HG03342 (cell line): ENCODE results near the gene INTS11.

Experiments used
- ATAC-seq: cut with Tn5 transposase; IDR thresholded peaks from one replicate; pipeline ENCODE4 v1.9.1; 2021; ENCODE audit warnings: mild to moderate bottlenecking, moderate library complexity; ENCODE audit not compliant: unreplicated experiment

Gene INTS11

DNA sequence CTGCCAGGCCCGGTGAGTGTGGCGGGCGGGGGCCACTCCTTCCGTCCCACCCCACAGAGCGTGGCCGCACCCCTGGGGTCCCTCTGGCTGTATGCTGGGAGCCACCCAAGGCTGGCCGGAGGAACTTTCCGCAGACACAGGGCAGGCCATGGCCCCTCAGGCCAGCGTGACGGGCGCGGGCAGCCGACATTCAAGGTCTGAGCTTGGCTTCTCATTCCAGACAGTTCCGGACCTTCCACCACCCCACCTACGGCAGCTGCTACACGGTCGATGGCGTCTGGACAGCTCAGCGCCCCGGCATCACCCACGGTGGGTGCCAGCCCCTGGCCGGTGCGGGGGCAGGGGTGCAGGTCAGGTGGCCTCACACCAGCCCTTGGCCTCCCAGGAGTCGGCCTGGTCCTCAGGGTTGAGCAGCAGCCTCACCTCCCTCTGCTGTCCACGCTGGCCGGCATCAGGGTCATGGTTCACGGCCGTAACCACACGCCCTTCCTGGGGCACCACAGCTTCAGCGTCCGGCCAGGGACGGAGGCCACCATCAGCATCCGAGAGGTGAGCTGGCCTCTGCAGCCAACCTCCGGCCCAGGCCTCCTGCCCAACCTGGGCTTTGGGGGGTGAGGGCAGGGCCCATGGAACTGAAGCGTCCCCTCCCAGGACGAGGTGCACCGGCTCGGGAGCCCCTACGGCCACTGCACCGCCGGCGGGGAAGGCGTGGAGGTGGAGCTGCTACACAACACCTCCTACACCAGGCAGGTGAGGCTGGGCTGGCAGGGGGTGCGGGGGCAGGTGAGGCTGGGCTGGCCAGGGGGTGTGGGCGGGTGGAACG, 37.0 kb downstream of the INTS11 start:
- ATAC-seq: no peak

GRCh38 chr1:1286313-1287261, 37.9 kb downstream of the INTS11 start:
- no peak for ATAC-seq

GRCh38 chr1:1285611-1286311, 38.7 kb downstream of the INTS11 start:
- ATAC-seq: no peak

GRCh38 chr1:1285102-1285571, 39.3 kb downstream of the INTS11 start:
- no peak for ATAC-seq

GRCh38 chr1:1284221-1285101, 40.0 kb downstream of the INTS11 start:
- ATAC-seq: no peak

DNA sequence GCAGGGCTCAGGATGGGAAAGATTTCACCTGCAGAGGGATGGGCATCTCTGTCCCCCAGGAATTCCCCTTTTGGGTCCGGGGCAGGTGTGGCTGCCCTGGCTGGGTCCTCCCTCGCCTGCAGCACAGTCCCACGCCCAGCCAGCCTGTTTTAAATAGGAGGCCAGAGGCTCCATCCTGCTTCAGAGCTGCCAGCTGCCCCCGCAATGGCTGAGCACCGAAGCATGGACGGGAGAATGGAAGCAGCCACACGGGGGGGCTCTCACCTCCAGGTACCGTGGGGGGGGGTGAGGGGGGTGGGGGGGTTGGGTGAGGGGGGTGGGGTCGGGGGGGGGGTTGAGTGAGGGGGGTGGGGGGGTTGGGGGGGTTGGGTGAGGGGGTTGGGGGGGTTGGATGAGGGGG, 40.6 kb downstream of the INTS11 start:
- no peak for ATAC-seq

- ATAC-seq: no peak
Measured at GRCh38 chr1:1282998-1283397, 41.5 kb downstream of the INTS11 start.

- no peak for ATAC-seq
Measured at GRCh38 chr1:1281533-1282321, 42.7 kb downstream of the INTS11 start.

DNA sequence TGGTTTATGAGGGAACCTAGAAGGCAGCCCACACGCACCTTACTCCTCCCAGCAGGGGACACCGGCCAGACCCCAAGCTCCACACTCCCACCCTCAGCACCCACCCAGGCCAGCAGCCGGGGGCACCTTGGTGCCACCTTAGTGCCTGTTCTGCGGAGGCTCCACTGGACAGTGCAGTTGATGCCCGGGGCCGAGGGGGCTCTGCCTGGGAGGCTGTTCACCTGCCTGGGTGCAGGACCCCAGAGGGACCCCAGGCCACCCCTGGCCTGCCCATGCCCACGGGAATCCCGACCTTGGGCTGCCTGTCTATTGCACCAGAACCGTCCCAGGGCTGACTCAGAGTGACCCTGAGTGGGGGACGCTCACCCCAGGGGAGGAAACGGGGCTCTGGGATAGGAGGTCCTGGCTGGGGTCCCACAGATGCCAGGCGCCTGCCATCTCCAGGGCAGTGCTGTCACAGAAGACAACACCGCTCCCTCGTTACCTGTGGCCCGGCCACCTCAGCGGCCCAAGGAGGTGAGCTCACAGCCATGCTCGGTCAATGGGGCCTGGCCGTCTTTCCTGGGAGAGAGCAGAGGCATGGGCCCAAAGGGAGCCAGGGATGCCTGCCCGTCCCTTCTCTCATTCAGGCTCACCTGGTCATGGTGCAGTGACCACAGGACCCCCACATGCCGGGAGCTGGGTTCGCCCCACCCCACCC, 43.5 kb downstream of the INTS11 start:
- ATAC-seq: no peak

DNA sequence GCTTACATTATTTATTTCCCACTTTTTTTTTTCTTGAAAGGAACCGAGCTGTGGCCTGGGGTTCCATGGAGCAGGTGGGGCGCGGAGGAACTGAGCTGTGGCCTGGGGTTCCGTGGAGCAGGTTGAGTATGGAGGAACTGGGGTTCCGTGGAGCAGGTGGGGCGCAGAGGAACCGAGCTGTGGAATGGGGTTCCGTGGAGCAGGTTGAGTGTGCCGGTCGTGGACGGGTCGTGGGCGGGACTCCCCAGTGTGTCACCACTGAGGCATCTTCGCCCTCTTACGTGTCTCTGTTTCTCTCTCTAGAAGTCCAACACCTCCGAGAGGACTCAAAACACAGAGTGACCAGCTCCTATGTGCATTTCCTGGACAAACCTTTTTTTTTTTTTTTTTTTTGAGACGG, 45.4 kb downstream of the INTS11 start:
- ATAC-seq: no peak

GRCh38 chr1:1278620-1279019, 45.8 kb downstream of the INTS11 start:
- no peak for ATAC-seq

GRCh38 chr1:1275836-1276235, 48.6 kb downstream of the INTS11 start:
- ATAC-seq: no peak

DNA sequence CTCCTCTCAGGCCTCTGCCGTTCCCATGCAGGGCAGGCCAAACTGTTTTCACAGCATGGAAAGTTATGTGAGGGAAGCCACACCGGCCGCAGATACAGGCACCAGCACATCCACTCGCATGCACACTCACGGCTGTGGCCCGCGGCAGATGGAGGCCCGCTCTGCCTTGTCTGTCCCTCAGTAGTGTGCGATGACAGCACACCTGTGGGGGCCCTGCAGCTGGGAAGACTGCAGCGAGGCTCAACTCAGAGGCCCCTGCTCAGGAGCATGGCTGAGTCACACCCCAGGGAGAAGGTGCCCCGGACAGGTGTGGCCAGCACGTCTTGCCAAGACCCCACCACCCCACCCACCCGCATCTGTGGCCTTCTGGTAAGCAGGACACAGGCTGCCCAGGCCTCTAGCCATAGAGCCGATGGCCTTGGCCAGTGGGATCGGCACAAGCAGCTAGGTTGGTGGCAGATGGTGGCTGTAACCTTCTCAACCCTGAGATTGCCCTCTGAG, 49.5 kb downstream of the INTS11 start:
- no peak for ATAC-seq

GRCh38 chr1:1274299-1274930, 50.0 kb downstream of the INTS11 start:
- peak; percentile 11 for ATAC-seq

- ATAC-seq: peak; percentile 81
Measured at GRCh38 chr1:1273512-1274298, 50.8 kb downstream of the INTS11 start, which contains the start of gene UBE2J2. TSS of gene UBE2J2 (minus strand) at chr1:1273854. CDS start at chr1:1267992, 5,862 bp downstream.

GRCh38 chr1:1273209-1273511, 51.3 kb downstream of the INTS11 start:
- ATAC-seq: peak; percentile 3
